ENCODE measurements around the gene RAP1GAP.
"Not testable (repeated sequence)": the region's sequence is repeated elsewhere in the genome, so short reads cannot be mapped to it uniquely, and the experiment has no call there.

The RAP1GAP gene

GRCh38 chr1:21677168-21677567 is 8.0 kb upstream of the RAP1GAP start:
- DNase-seq (ENCODE audit: low spot score) = no peak

- no peak for DNase-seq (ENCODE audit: low spot score)
Measured at GRCh38 chr1:21674957-21675356, 5.8 kb upstream of the RAP1GAP start.

GRCh38 chr1:21673853-21674252 is 4.7 kb upstream of the RAP1GAP start:
- DNase-seq (ENCODE audit: low spot score) = not testable (repeated sequence)

GRCh38 chr1:21673277-21673780 is 4.2 kb upstream of the RAP1GAP start:
- no peak for DNase-seq (ENCODE audit: low spot score)

- no peak for DNase-seq (ENCODE audit: low spot score)
Measured at GRCh38 chr1:21672478-21673276, 3.5 kb upstream of the RAP1GAP start.

- no peak for DNase-seq (ENCODE audit: low spot score)
Measured at GRCh38 chr1:21671915-21672314, 2.8 kb upstream of the RAP1GAP start.

- no peak for DNase-seq (ENCODE audit: low spot score)
Measured at GRCh38 chr1:21670956-21671902, 2.1 kb upstream of the RAP1GAP start.

- no peak for DNase-seq (ENCODE audit: low spot score)
Measured at GRCh38 chr1:21670059-21670881, 1.1 kb upstream of the RAP1GAP start.

- no peak for DNase-seq (ENCODE audit: low spot score)
Measured at GRCh38 chr1:21668951-21669257, 253 bp downstream of the RAP1GAP start.

GRCh38 chr1:21668232-21668950 is 766 bp downstream of the RAP1GAP start:
- DNase-seq (ENCODE audit: low spot score) = no peak

- DNase-seq (ENCODE audit: low spot score) = no peak
Measured at GRCh38 chr1:21667348-21668231, 1.6 kb downstream of the RAP1GAP start.

- DNase-seq (ENCODE audit: low spot score) = no peak
Measured at GRCh38 chr1:21666576-21667320, 2.4 kb downstream of the RAP1GAP start.

- no peak for DNase-seq (ENCODE audit: low spot score)
Measured at GRCh38 chr1:21665711-21666575, 3.2 kb downstream of the RAP1GAP start.

- no peak for DNase-seq (ENCODE audit: low spot score)
Measured at GRCh38 chr1:21664806-21665588, 4.2 kb downstream of the RAP1GAP start.

- DNase-seq (ENCODE audit: low spot score) = no peak
Measured at GRCh38 chr1:21663951-21664805, 5.0 kb downstream of the RAP1GAP start.

- DNase-seq (ENCODE audit: low spot score) = no peak
Measured at GRCh38 chr1:21663248-21663950, 5.8 kb downstream of the RAP1GAP start.

All from putamen (tissue), 1 donor.